Glomerular visceral epithelial cell (primary cell): ENCODE results near the gene SRGAP1.

Experiments
- DNase-seq: peaks from one replicate; pipeline ENCODE4 v3.0.0-alpha.2; 2016; ENCODE audit errors: extremely low spot score

SRGAP1 gene

GRCh38 chr12:63844391-63845341 is at the start of gene SRGAP1:
Gene SRGAP1, plus strand, starts transcription at chr12:63844700. Its CDS starts 117 bp downstream, at chr12:63844817.
- DNase-seq: peak; percentile 61

GRCh38 chr12:63795032-63795687 is 49.3 kb upstream of the SRGAP1 start:
- no peak for DNase-seq

GRCh38 chr12:63795944-63796343 is 48.6 kb upstream of the SRGAP1 start:
- no peak for DNase-seq

- peak; percentile 13 for DNase-seq
Observed at GRCh38 chr12:63802012-63802608, 42.4 kb upstream of the SRGAP1 start.

- DNase-seq: no peak
Observed at GRCh38 chr12:63804746-63805145, 39.8 kb upstream of the SRGAP1 start.

GRCh38 chr12:63805704-63806672 is 38.5 kb upstream of the SRGAP1 start:
- DNase-seq: no peak

- no peak for DNase-seq
Observed at GRCh38 chr12:63808631-63809030, 35.9 kb upstream of the SRGAP1 start.

- no peak for DNase-seq
Observed at GRCh38 chr12:63809566-63809965, 34.9 kb upstream of the SRGAP1 start.

GRCh38 chr12:63811334-63811733 is 33.2 kb upstream of the SRGAP1 start:
- no peak for DNase-seq

GRCh38 chr12:63811755-63812154 is 32.7 kb upstream of the SRGAP1 start:
- no peak for DNase-seq

GRCh38 chr12:63814146-63814772 is 30.2 kb upstream of the SRGAP1 start:
- no peak for DNase-seq

- no peak for DNase-seq
Observed at GRCh38 chr12:63815482-63815852, 29.0 kb upstream of the SRGAP1 start.

GRCh38 chr12:63816031-63816430 is 28.5 kb upstream of the SRGAP1 start:
- DNase-seq: no peak

GRCh38 chr12:63820427-63820826 is 24.1 kb upstream of the SRGAP1 start:
- no peak for DNase-seq

- no peak for DNase-seq
Observed at GRCh38 chr12:63821781-63822251, 22.7 kb upstream of the SRGAP1 start.

- DNase-seq: peak; percentile 18
Observed at GRCh38 chr12:63822352-63822751, 22.1 kb upstream of the SRGAP1 start.

- no peak for DNase-seq
Observed at GRCh38 chr12:63823040-63823439, 21.5 kb upstream of the SRGAP1 start.

- DNase-seq: peak; percentile 52
Observed at GRCh38 chr12:63826006-63826585, 18.4 kb upstream of the SRGAP1 start.

- DNase-seq: no peak
Observed at GRCh38 chr12:63828867-63829266, 15.6 kb upstream of the SRGAP1 start.

GRCh38 chr12:63836046-63836445 is 8.5 kb upstream of the SRGAP1 start:
- no peak for DNase-seq
